Keratinocyte (primary cell): ENCODE measurements around the gene TGIF1.

Source experiments
- EZH2 ChIP-seq: IDR thresholded peaks from one replicate; pipeline ENCODE4 v1.6.1; 2012; ENCODE audit warnings: inconsistent platforms, mild to moderate bottlenecking, low read length, moderate library complexity
- TF ChIP-seq, protein P1 (sequence below), 3 experiments: IDR thresholded peaks in 1 of 3; conservative IDR thresholded peaks in 1 of 3; optimal IDR thresholded peaks in 1 of 3; 2 replicates in 2 of 3; 3 replicates in 1 of 3; pipeline versions ENCODE3 to v1.5.1; 2011; ENCODE audit warnings: low read length in 3 of 3, mild to moderate bottlenecking in 3 of 3, moderate library complexity in 2 of 3, control low read depth in 1 of 3, inconsistent platforms in 1 of 3; ENCODE audit not compliant: insufficient read depth in 2 of 3; ENCODE audit errors: extremely low read depth in 1 of 3

DNA sequence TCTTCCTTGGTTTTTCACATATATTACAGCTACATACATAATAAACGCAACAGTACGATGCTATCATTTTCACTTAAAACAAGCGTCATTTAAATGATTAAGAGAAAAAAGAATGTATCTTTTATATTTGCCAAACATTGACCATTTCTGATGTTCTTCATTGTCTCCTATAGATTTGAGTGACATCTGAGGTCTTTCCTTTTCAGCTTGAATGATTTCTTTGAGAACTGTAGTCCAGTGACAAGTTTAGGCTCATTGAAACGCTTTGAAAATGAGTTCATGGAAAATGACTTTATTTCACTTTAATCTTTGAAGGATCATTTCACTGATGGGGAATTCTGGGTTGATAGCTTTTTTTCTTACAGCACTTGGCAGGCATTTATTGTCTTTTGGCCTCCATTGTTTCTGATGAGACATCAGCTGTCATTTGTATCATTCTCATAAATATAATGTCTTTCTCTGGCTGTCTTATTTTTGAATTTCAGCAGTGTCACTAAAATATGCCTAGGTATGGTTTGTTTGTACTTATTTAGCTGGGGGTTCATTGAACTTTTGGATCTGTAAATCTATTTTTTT is 10.9 kb downstream of the TGIF1 start:
- TF ChIP-seq, protein P1, sequence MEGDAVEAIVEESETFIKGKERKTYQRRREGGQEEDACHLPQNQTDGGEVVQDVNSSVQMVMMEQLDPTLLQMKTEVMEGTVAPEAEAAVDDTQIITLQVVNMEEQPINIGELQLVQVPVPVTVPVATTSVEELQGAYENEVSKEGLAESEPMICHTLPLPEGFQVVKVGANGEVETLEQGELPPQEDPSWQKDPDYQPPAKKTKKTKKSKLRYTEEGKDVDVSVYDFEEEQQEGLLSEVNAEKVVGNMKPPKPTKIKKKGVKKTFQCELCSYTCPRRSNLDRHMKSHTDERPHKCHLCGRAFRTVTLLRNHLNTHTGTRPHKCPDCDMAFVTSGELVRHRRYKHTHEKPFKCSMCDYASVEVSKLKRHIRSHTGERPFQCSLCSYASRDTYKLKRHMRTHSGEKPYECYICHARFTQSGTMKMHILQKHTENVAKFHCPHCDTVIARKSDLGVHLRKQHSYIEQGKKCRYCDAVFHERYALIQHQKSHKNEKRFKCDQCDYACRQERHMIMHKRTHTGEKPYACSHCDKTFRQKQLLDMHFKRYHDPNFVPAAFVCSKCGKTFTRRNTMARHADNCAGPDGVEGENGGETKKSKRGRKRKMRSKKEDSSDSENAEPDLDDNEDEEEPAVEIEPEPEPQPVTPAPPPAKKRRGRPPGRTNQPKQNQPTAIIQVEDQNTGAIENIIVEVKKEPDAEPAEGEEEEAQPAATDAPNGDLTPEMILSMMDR (optimal IDR thresholded peaks at IDR 0.05 in 1 of 3, IDR thresholded peaks at IDR 0.05 in 1 of 3, conservative IDR thresholded peaks at IDR 0.05 in 1 of 3; ENCODE audit: extremely low read depth in 1 of 3, insufficient read depth in 2 of 3, low read length in 3 of 3): no peak
- no peak for TF ChIP-seq EZH2
